ENCODE measurements around the gene SH3BP4.

SH3BP4 gene

DNA sequence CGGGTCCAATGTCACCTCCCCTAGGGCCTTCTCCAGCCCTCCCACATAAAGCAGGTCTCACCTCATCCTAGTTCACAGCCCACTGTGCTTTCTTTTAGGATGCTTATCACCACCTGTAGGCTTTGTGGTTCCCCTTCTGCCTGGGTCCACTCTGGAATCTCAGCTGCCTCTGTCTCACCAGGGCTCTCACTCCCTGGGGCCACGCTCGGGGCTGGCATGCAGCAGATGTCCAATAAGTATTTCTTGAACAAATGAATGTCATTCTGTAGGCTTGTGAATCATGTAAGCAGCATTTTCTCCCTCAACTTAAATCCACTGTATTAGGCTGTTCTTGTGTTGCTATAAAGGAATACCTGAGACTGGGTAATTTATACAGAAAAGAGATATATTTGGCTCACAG is 4.3 kb upstream of the SH3BP4 start:
- Histone ChIP-seq H3K4me3 (ENCODE audit: insufficient read depth, low read length, poor library complexity, severe bottlenecking) (no peak overlapping the region), H2AFZ (ENCODE audit: low read depth, low read length, severe bottlenecking) (no peak overlapping the region), H4K20me1 (ENCODE audit: low read depth, low read length) (no peaks in the 10 kb centered on the region), H3K36me3 (ENCODE audit: low read length) (no peaks in the 10 kb centered on the region), H3K79me2 (ENCODE audit: insufficient read depth, low read length) (no peaks in the 10 kb centered on the region), H3K4me2 (ENCODE audit: low read depth, low read length, poor library complexity, severe bottlenecking) (no peak overlapping the region), H3K27ac (ENCODE audit: low read depth, low read length) (no peak overlapping the region), H3K9me2 (replicated peaks; ENCODE audit: insufficient read depth, low read length) (no peaks in the 10 kb centered on the region), H3F3A (ENCODE audit: insufficient read depth) (no peaks in the 10 kb centered on the region), H3K27me3 (ENCODE audit: low read length) (no peaks in the 10 kb centered on the region), H3K9ac (ENCODE audit: low read length) (no peak overlapping the region), H3K9me3 (ENCODE audit: insufficient read depth, low read length) (no peaks in the 10 kb centered on the region)
- TF ChIP-seq, protein P1, sequence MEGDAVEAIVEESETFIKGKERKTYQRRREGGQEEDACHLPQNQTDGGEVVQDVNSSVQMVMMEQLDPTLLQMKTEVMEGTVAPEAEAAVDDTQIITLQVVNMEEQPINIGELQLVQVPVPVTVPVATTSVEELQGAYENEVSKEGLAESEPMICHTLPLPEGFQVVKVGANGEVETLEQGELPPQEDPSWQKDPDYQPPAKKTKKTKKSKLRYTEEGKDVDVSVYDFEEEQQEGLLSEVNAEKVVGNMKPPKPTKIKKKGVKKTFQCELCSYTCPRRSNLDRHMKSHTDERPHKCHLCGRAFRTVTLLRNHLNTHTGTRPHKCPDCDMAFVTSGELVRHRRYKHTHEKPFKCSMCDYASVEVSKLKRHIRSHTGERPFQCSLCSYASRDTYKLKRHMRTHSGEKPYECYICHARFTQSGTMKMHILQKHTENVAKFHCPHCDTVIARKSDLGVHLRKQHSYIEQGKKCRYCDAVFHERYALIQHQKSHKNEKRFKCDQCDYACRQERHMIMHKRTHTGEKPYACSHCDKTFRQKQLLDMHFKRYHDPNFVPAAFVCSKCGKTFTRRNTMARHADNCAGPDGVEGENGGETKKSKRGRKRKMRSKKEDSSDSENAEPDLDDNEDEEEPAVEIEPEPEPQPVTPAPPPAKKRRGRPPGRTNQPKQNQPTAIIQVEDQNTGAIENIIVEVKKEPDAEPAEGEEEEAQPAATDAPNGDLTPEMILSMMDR (IDR thresholded peaks at IDR 0.05; ENCODE audit: insufficient read depth, low read length, poor library complexity, severe bottlenecking), result no peak
- no peak for TF ChIP-seq EZH2phosphoT487 (conservative IDR thresholded peaks at IDR 0.05; ENCODE audit: low read length)

GRCh38 chr2:234949762-234950434 is 1.9 kb upstream of the SH3BP4 start:
- no peak overlapping the region for H3K4me3 ChIP-seq (ENCODE audit: insufficient read depth, low read length, poor library complexity, severe bottlenecking)
- no peak overlapping the region for H2AFZ ChIP-seq (ENCODE audit: low read depth, low read length, severe bottlenecking)
- H3K27ac ChIP-seq (ENCODE audit: low read depth, low read length), result no peak overlapping the region
- no peaks in the 10 kb centered on the region for H3K27me3 ChIP-seq (ENCODE audit: low read length)
- H3K36me3 ChIP-seq (ENCODE audit: low read length), result no peaks in the 10 kb centered on the region
- TF ChIP-seq, protein P1 (IDR thresholded peaks at IDR 0.05; ENCODE audit: insufficient read depth, low read length, poor library complexity, severe bottlenecking), result no peak
- no peak for TF ChIP-seq EZH2phosphoT487 (conservative IDR thresholded peaks at IDR 0.05; ENCODE audit: low read length)
- no peak overlapping the region for H3K9ac ChIP-seq (ENCODE audit: low read length)
- no peaks in the 10 kb centered on the region for H3K9me2 ChIP-seq (replicated peaks; ENCODE audit: insufficient read depth, low read length)
- no peaks in the 10 kb centered on the region for H3K79me2 ChIP-seq (ENCODE audit: insufficient read depth, low read length)
- no peak overlapping the region for H3K4me2 ChIP-seq (ENCODE audit: low read depth, low read length, poor library complexity, severe bottlenecking)
- H3F3A ChIP-seq (ENCODE audit: insufficient read depth), result no peaks in the 10 kb centered on the region
- no peaks in the 10 kb centered on the region for H4K20me1 ChIP-seq (ENCODE audit: low read depth, low read length)
- no peaks in the 10 kb centered on the region for H3K9me3 ChIP-seq (ENCODE audit: insufficient read depth, low read length)

DNA sequence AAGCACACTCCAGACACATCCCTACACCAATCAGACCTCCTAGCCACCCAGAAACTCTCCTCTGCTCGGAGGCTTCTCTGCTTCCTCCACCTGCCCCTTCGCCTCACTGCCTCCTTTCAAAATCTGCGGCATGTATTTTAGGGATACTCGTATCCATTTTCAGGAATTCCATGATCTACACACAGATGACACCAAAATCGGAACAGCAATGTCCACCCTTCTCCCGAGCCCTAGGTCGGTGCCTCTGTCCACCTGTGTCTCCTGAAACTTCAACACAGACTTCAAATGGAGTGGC is 1.4 kb upstream of the SH3BP4 start:
- Histone ChIP-seq H3K79me2 (ENCODE audit: insufficient read depth, low read length) (no peaks in the 10 kb centered on the region), H3K4me2 (ENCODE audit: low read depth, low read length, poor library complexity, severe bottlenecking) (no peak overlapping the region), H3K27me3 (ENCODE audit: low read length) (no peaks in the 10 kb centered on the region), H3K9me2 (replicated peaks; ENCODE audit: insufficient read depth, low read length) (no peaks in the 10 kb centered on the region), H3K9ac (ENCODE audit: low read length) (no peak overlapping the region), H3K27ac (ENCODE audit: low read depth, low read length) (no peak overlapping the region), H3F3A (ENCODE audit: insufficient read depth) (no peaks in the 10 kb centered on the region), H4K20me1 (ENCODE audit: low read depth, low read length) (no peaks in the 10 kb centered on the region), H2AFZ (ENCODE audit: low read depth, low read length, severe bottlenecking) (no peak overlapping the region), H3K36me3 (ENCODE audit: low read length) (no peaks in the 10 kb centered on the region), H3K9me3 (ENCODE audit: insufficient read depth, low read length) (no peaks in the 10 kb centered on the region), H3K4me3 (ENCODE audit: insufficient read depth, low read length, poor library complexity, severe bottlenecking) (no peak overlapping the region)
- TF ChIP-seq, protein P1 (IDR thresholded peaks at IDR 0.05; ENCODE audit: insufficient read depth, low read length, poor library complexity, severe bottlenecking), result no peak
- no peak for TF ChIP-seq EZH2phosphoT487 (conservative IDR thresholded peaks at IDR 0.05; ENCODE audit: low read length)

All from SU-DHL-6 (cell line).